Gastrocnemius medialis (tissue), 4 donors: ENCODE measurements around the gene CD58. TPM values are rescaled to one million over a fixed set of nuclear protein-coding genes. Genes with fewer than 3 reads are reported as not detected.

Experiments
- ATAC-seq, 2 donors: fragments of 150-250 bp; one replicate each; pipeline ENCODE4 v1.9.1; 2016
- DNase-seq, 2 donors: peaks; one replicate each; pipeline ENCODE4 v3.0.0-alpha.2; 2019
- H3K27ac ChIP-seq, 4 donors: fragments of 200-600 bp; sonication (generic); 1 replicate in 1 of 4; 2 replicates in 3 of 4; pipeline ENCODE4 v1.5.1; 2016 to 2018; ENCODE audit warnings: mild to moderate bottlenecking in 2 of 4, moderate library complexity in 1 of 4
- H3K27me3 ChIP-seq, 3 donors: fragments of 200-600 bp; sonication (generic) in 2 of 3; 1 replicate in 1 of 3; 2 replicates in 2 of 3; pipeline versions ENCODE4 v1.5.1 to v1.6.0; 2016 to 2019; ENCODE audit warnings: mild to moderate bottlenecking in 1 of 3, moderate library complexity in 1 of 3
- H3K36me3 ChIP-seq, 2 donors: fragments of 200-600 bp; sonication (generic) in 1 of 2; one replicate each; pipeline ENCODE4 v1.5.1; 2017 to 2018
- H3K4me1 ChIP-seq, 2 donors: fragments of 200-600 bp; sonication (generic) in 1 of 2; one replicate each; pipeline ENCODE4 v1.5.1; 2016 to 2017; ENCODE audit warnings: mild to moderate bottlenecking in 2 of 2
- H3K4me3 ChIP-seq, 4 donors: fragments of 200-600 bp; sonication (generic) in 3 of 4; 1 replicate in 1 of 4; 2 replicates in 3 of 4; pipeline ENCODE4 v1.5.1; 2016 to 2019; ENCODE audit warnings: mild to moderate bottlenecking in 2 of 4
- H3K9me3 ChIP-seq, 3 donors: fragments of 200-600 bp; sonication (generic) in 2 of 3; 1 replicate in 1 of 3; 2 replicates in 2 of 3; pipeline ENCODE4 v1.5.1; 2016 to 2019
- CTCF ChIP-seq, 5 experiments: fragments of 450-650 bp in 3 of 5; fragments of 200-600 bp in 2 of 5; sonication (generic) in 2 of 5; IDR thresholded peaks in 4 of 5; conservative IDR thresholded peaks in 1 of 5; 1 replicate in 4 of 5; 2 replicates in 1 of 5; pipeline ENCODE4 v1.5.1; 2016 to 2019; ENCODE audit warnings: antibody characterized with exemption in 5 of 5, mild to moderate bottlenecking in 3 of 5, moderate library complexity in 3 of 5
- POLR2A ChIP-seq, 2 donors: fragments of 450-650 bp; IDR thresholded peaks; one replicate each; pipeline ENCODE4 v1.6.1; 2017; ENCODE audit warnings: antibody characterized with exemption in 2 of 2, mild to moderate bottlenecking in 2 of 2, moderate library complexity in 2 of 2
- in situ Hi-C, 4 donors: fragments of 200-750 bp; cut with MboI; loops; one replicate each; pipeline versions ENCODE4 v1.15.0 to v1.8.0; 2017; ENCODE audit warnings: low sequenced_read_pairs in 4 of 4
- intact Hi-C: fragments of 100-400 bp; cut with DNase I; formaldehyde crosslinking; loops from one replicate; pipeline ENCODE4 v1.15.1; 2023; ENCODE audit warnings: low total_unique reads
- total RNA-seq, 4 donors: library from RNA; depleted of rRNA; stranded (reverse); fragments of >200 nt; gene quantifications; one replicate each; pipeline versions ENCODE4 v1.1.0 to v1.2.3, GENCODE V29; 2016

CD58 gene
- total RNA-seq, 4 donors from 2014 or later = 4.1 to 15.9 (median 10.2) TPM

DNA sequence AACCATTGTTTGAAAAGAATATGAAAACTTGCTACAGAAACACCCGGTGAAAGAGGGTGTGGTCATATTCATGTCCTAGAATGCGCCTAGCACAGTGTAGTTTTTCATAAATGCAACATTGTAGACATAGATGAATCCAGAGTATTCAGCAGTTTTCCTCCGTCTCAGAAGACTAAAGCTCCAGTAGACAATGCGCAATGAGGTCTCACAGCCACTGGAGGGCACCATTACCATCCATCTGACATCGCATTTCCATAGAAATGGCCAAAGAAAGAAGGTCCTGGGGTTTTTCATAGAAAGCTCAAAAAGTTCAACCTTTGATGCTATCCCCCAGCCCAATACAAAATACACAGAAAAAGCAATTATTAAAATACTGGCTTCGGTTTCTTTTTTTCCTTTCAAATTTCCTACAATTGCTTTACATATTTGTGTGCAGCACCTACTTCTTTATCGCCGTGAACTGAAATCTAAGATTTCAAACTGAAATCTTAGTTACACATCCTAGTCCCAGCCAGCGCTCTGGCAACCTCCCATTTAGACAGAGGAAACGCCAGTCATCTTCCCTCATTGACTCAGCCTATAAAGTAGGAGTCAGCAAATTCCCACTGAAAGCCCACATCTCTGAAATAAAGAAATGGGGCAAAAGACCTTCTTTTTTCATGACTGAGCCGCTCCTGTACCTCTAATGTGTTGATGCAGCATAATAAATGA is 3.9 kb upstream of the CD58 start:
- DNase-seq = peak in 1 of 2 donors; percentile 37
- H3K4me1 ChIP-seq = peaks cover 3 to 10% of the 10 kb centered on the region in 2 donors
- H3K9me3 ChIP-seq = no peaks in the 10 kb centered on the region
- H3K4me3 ChIP-seq = no peak overlapping the region
- H3K36me3 ChIP-seq = no peaks in the 10 kb centered on the region
- intact Hi-C loops = loop anchor here (1.0 to 5.0 kb wide), 3 partner anchors 22 to 483 kb away; partner anchors contain the start of gene ATP1A1
- no peak overlapping the region for H3K27ac ChIP-seq
- peak; percentile 52 to 86 (median 75) for TF ChIP-seq CTCF (IDR thresholded peaks at IDR 0.05 in 4 of 5, conservative IDR thresholded peaks at IDR 0.05 in 1 of 5)
- TF ChIP-seq POLR2A (IDR thresholded peaks at IDR 0.05) = no peak
- no peak for ATAC-seq
- peaks cover 0 to 3% (median 0%) of the 10 kb centered on the region in 3 donors for H3K27me3 ChIP-seq
- in situ Hi-C loops = loop anchor here in 2 of 4 donors (10.0 to 25.0 kb wide), 2 partner anchors 463 to 480 kb away; no protein-coding TSS in a partner anchor

GRCh38 chr1:116573431-116574095 is 2.7 kb upstream of the CD58 start:
- no peaks in the 10 kb centered on the region for H3K9me3 ChIP-seq
- no peak overlapping the region for H3K4me3 ChIP-seq
- H3K4me1 ChIP-seq = peaks cover 11% of the 10 kb centered on the region in 2 donors
- ATAC-seq (no peak), DNase-seq (no peak)
- TF ChIP-seq POLR2A (IDR thresholded peaks at IDR 0.05) (no peak), CTCF (IDR thresholded peaks at IDR 0.05 in 4 of 5, conservative IDR thresholded peaks at IDR 0.05 in 1 of 5) (no peak)
- no peaks in the 10 kb centered on the region for H3K36me3 ChIP-seq
- intact Hi-C loops = loop anchor here (1.0 to 5.0 kb wide), 3 partner anchors 23 to 484 kb away; partner anchors contain the start of gene ATP1A1
- no peak overlapping the region for H3K27ac ChIP-seq
- in situ Hi-C loops = loop anchor here in 1 of 4 donors (10.0 kb wide), 1 partner anchor 481 kb away; no protein-coding TSS in a partner anchor
- peaks cover 0 to 3% (median 0%) of the 10 kb centered on the region in 3 donors for H3K27me3 ChIP-seq

DNA sequence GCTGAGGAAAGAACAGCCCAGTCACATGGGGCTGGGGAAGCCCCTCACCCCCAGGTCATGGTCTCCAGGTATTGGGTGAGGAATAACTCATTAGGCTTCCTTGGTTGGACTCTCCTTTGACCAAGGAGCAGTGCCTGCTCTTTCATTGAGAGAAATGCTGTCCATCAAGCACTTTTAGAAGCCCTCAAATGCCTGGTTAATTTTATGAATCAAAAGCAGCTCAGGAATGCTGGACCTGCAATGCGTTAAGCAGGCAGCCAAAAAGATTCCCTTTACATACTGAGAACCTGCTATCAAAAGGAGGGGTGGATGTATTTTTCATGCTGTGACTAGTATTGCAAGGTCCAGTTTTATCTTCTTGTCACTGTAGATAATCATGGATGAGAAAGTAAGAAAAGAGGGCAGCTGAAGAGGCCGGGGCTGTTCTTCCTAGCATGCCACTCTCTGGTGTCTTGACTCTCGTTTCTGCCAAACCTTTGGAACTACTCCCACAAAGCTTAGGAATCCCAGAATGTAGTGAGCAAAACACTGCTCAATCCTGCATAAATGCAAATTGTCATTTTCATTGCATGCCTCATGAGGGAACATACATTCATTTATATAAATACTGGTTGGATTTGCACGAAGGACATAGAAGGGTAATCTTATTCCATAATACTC is 2.1 kb upstream of the CD58 start:
- intact Hi-C loops (loop anchor here (5.0 kb wide), 2 partner anchors 201 to 484 kb away; partner anchors contain the start of gene ATP1A1), in situ Hi-C loops (loop anchor here in 1 of 4 donors (10.0 kb wide), 1 partner anchor 482 kb away; no protein-coding TSS in a partner anchor)
- H3K9me3 ChIP-seq = no peaks in the 10 kb centered on the region
- H3K36me3 ChIP-seq = no peaks in the 10 kb centered on the region
- ATAC-seq = no peak
- no peak for TF ChIP-seq CTCF (IDR thresholded peaks at IDR 0.05 in 4 of 5, conservative IDR thresholded peaks at IDR 0.05 in 1 of 5)
- TF ChIP-seq POLR2A (IDR thresholded peaks at IDR 0.05) = no peak
- peaks cover 11 to 14% of the 10 kb centered on the region in 2 donors for H3K4me1 ChIP-seq
- H3K4me3 ChIP-seq = no peak overlapping the region
- H3K27me3 ChIP-seq = peaks cover 0 to 3% (median 0%) of the 10 kb centered on the region in 3 donors
- DNase-seq = no peak
- no peak overlapping the region for H3K27ac ChIP-seq

DNA sequence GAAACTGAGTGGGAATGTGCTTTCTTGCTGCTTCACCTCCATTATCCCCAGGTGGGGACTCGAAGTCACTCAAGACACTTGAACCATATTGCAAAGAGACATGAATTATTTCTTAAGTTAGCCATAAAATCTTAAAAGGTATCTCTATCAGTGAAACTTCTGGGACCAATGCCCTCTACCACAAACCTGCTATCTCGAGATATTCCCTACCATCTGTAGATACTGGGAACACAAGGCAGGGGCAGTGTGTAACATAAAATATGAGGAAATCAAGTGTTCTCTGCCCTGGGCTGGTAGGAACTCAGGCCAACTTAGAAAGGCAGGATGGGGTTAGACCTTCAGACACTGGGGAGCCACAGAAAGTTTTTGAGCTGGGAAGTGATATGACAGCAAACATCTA is 1.3 kb upstream of the CD58 start:
- intact Hi-C loops = loop anchor here (5.0 kb wide), 2 partner anchors 200 to 485 kb away; partner anchors contain the start of gene ATP1A1
- H3K27ac ChIP-seq = no peak overlapping the region

More for the DNA sequence above, 1.3 kb upstream of the CD58 start:
- H3K36me3 ChIP-seq = no peaks in the 10 kb centered on the region
- no peak overlapping the region for H3K4me3 ChIP-seq
- ATAC-seq (no peak), DNase-seq (no peak)
- in situ Hi-C loops = loop anchor here in 1 of 4 donors (10.0 kb wide), 1 partner anchor 483 kb away; no protein-coding TSS in a partner anchor
- H3K9me3 ChIP-seq = no peaks in the 10 kb centered on the region
- no peaks in the 10 kb centered on the region for H3K27me3 ChIP-seq
- TF ChIP-seq POLR2A (IDR thresholded peaks at IDR 0.05) = no peak
- no peak for TF ChIP-seq CTCF (IDR thresholded peaks at IDR 0.05 in 4 of 5, conservative IDR thresholded peaks at IDR 0.05 in 1 of 5)
- peaks cover 11 to 14% of the 10 kb centered on the region in 2 donors for H3K4me1 ChIP-seq
